ENCODE data around the gene P2RY12.

DNA sequence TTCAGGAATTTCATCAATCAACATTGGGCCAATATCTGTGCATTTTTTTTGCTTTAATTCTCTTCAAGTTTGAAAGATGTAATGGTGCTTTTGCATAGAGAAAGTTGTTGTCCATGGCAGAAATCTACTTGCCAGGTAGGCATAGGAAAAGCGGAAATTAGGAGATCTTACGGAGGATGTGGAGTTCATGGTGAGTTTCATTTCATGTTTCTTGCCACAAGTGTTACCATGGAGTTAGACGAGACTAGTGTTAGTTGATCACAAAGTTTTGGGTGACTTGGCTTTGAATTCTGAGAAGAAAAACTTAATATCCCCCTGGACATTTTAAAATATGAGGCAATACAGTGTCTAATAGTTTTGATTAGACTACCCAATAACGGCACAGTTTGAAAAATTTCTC, 54.2 kb downstream of the P2RY12 start:
- TF ChIP-seq, protein P1, sequence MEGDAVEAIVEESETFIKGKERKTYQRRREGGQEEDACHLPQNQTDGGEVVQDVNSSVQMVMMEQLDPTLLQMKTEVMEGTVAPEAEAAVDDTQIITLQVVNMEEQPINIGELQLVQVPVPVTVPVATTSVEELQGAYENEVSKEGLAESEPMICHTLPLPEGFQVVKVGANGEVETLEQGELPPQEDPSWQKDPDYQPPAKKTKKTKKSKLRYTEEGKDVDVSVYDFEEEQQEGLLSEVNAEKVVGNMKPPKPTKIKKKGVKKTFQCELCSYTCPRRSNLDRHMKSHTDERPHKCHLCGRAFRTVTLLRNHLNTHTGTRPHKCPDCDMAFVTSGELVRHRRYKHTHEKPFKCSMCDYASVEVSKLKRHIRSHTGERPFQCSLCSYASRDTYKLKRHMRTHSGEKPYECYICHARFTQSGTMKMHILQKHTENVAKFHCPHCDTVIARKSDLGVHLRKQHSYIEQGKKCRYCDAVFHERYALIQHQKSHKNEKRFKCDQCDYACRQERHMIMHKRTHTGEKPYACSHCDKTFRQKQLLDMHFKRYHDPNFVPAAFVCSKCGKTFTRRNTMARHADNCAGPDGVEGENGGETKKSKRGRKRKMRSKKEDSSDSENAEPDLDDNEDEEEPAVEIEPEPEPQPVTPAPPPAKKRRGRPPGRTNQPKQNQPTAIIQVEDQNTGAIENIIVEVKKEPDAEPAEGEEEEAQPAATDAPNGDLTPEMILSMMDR (tag by site-specific recombination; IDR thresholded peaks at IDR 0.05), result no peak
- TF ChIP-seq, protein P2, sequence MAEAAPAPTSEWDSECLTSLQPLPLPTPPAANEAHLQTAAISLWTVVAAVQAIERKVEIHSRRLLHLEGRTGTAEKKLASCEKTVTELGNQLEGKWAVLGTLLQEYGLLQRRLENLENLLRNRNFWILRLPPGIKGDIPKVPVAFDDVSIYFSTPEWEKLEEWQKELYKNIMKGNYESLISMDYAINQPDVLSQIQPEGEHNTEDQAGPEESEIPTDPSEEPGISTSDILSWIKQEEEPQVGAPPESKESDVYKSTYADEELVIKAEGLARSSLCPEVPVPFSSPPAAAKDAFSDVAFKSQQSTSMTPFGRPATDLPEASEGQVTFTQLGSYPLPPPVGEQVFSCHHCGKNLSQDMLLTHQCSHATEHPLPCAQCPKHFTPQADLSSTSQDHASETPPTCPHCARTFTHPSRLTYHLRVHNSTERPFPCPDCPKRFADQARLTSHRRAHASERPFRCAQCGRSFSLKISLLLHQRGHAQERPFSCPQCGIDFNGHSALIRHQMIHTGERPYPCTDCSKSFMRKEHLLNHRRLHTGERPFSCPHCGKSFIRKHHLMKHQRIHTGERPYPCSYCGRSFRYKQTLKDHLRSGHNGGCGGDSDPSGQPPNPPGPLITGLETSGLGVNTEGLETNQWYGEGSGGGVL (tag by site-specific recombination; IDR thresholded peaks at IDR 0.05), result no peak
- TF ChIP-seq ZNF133 (tag by site-specific recombination; IDR thresholded peaks at IDR 0.05) (no peak), ZNF558 (tag by site-specific recombination; IDR thresholded peaks at IDR 0.05) (no peak), ZNF660 (tag by site-specific recombination; IDR thresholded peaks at IDR 0.05) (no peak), ZNF341 (tag by site-specific recombination; IDR thresholded peaks at IDR 0.05; ENCODE audit: low read depth) (no peak), ZNF37A (tag by site-specific recombination; IDR thresholded peaks at IDR 0.05) (no peak), SCRT1 (tag by site-specific recombination; IDR thresholded peaks at IDR 0.05; ENCODE audit: borderline replicate concordance) (no peak), ZFP37 (tag by site-specific recombination; IDR thresholded peaks at IDR 0.05) (no peak), ZNF768 (tag by site-specific recombination; IDR thresholded peaks at IDR 0.05) (no peak), ZNF501 (tag by site-specific recombination; IDR thresholded peaks at IDR 0.05) (no peak)

All from HEK293 (cell line).